WTC11 (cell line): ENCODE data around the gene ZNF496. TPM values are rescaled to one million over a fixed set of nuclear protein-coding genes. Genes with fewer than 3 reads are reported as not detected.
"Not testable (repeated sequence)": the region's sequence is repeated elsewhere in the genome, so short reads cannot be mapped to it uniquely, and the experiment has no call there.

ENCODE experiments used
- ATAC-seq: fragments of 200-7000 bp; cut with Tn5 transposase; 2 replicates; pipeline ENCODE4 v1.10.0; 2021; ENCODE audit warnings: mild to moderate bottlenecking, moderate library complexity
- CTCF ChIA-PET: fragments of 300-600 bp; sonication (Branson Sonifier 250); formaldehyde crosslinking; loops from one replicate; lab custom pipeline; 2021; ENCODE audit warnings: antibody characterized with exemption; lab: Charles Lee
- POLR2A ChIA-PET: fragments of 350-600 bp; sonication (Branson Sonifier 250); formaldehyde crosslinking; loops from one replicate; lab custom pipeline; 2021; ENCODE audit warnings: antibody characterized with exemption; lab: Charles Lee
- DNase-seq: peaks from one replicate; pipeline ENCODE4 v3.0.0; 2021; ENCODE audit warnings: low spot score
- H3K27ac Mint-ChIP-seq: 2 replicates; pipeline ENCODE4 v1.8.0; 2021; ENCODE audit warnings: mixed read lengths
- H3K27me3 Mint-ChIP-seq: 2 replicates; pipeline ENCODE4 v1.8.0; 2021; ENCODE audit warnings: low read depth, mild to moderate bottlenecking, moderate library complexity, mixed read lengths
- H3K36me3 Mint-ChIP-seq: 2 replicates; pipeline ENCODE4 v1.8.0; 2021; ENCODE audit warnings: mixed read lengths
- H3K4me1 Mint-ChIP-seq: 2 replicates; pipeline ENCODE4 v1.8.0; 2022; ENCODE audit warnings: mixed read lengths
- H3K4me3 Mint-ChIP-seq: 2 replicates; pipeline ENCODE4 v1.8.0; 2021; ENCODE audit warnings: mild to moderate bottlenecking, moderate library complexity, mixed read lengths
- H3K9me3 Mint-ChIP-seq: 2 replicates; pipeline ENCODE4 v1.8.0; 2021; ENCODE audit warnings: mixed read lengths
- CBFB ChIP-seq: sonication (generic); formaldehyde crosslinking; IDR thresholded peaks from 2 replicates; pipeline ENCODE4 v1.8.1; 2022; ENCODE audit warnings: mild to moderate bottlenecking, low read depth, missing genetic modification reagents
- EMX1 ChIP-seq: fragments of 250-450 bp; sonication (Bioruptor Pico); IDR thresholded peaks from 2 replicates; pipeline ENCODE4 v1.8.0; 2021; ENCODE audit warnings: mild to moderate bottlenecking
- MYBL2 ChIP-seq: sonication (generic); formaldehyde crosslinking; IDR thresholded peaks from 2 replicates; pipeline ENCODE4 v1.8.1; 2023; ENCODE audit warnings: mild to moderate bottlenecking, moderate library complexity, missing genetic modification reagents
- SOX15 ChIP-seq: fragments of 250-450 bp; sonication (Bioruptor Pico); IDR thresholded peaks from 2 replicates; pipeline ENCODE4 v1.9.0; 2021; ENCODE audit warnings: mild to moderate bottlenecking
- TCF7 ChIP-seq: sonication (generic); formaldehyde crosslinking; IDR thresholded peaks from 2 replicates; pipeline ENCODE4 v1.8.0; 2022; ENCODE audit warnings: mild to moderate bottlenecking, low read depth, missing genetic modification reagents, moderate library complexity
- ZBTB21 ChIP-seq: sonication (generic); formaldehyde crosslinking; IDR thresholded peaks from 2 replicates; pipeline ENCODE4 v1.8.1; 2023; ENCODE audit warnings: mild to moderate bottlenecking, missing genetic modification reagents, borderline replicate concordance
- ZNF671 ChIP-seq: fragments of 250-450 bp; sonication (Bioruptor Pico); IDR thresholded peaks from 2 replicates; pipeline ENCODE4 v1.8.0; 2021; ENCODE audit warnings: mild to moderate bottlenecking
- total RNA-seq: library from RNA; stranded (reverse); gene quantifications from 3 replicates; pipeline ENCODE4 v1.2.3, GENCODE V29; 2021
- TF ChIP-seq, protein P1 (sequence below): sonication (generic); formaldehyde crosslinking; IDR thresholded peaks from 2 replicates; pipeline ENCODE4 v1.8.0; 2022; ENCODE audit warnings: missing genetic modification reagents
- TF ChIP-seq, protein P2 (sequence below): fragments of 250-450 bp; sonication (Bioruptor Pico); IDR thresholded peaks from 2 replicates; pipeline ENCODE4 v1.8.0; 2021; ENCODE audit warnings: mild to moderate bottlenecking
- TF ChIP-seq, protein P3 (sequence below): sonication (generic); formaldehyde crosslinking; IDR thresholded peaks from 2 replicates; pipeline ENCODE4 v1.8.1; 2022; ENCODE audit warnings: mild to moderate bottlenecking, moderate library complexity, missing genetic modification reagents
- TF ChIP-seq, protein P4 (sequence below): sonication (generic); formaldehyde crosslinking; IDR thresholded peaks from 2 replicates; pipeline ENCODE4 v1.8.0; 2023; ENCODE audit warnings: mild to moderate bottlenecking, missing genetic modification reagents
- TF ChIP-seq, protein P5 (sequence below): sonication (generic); formaldehyde crosslinking; IDR thresholded peaks from 2 replicates; pipeline ENCODE4 v1.8.1; 2023; ENCODE audit warnings: mild to moderate bottlenecking, moderate library complexity, missing genetic modification reagents
- TF ChIP-seq, protein P6 (sequence below): sonication (generic); formaldehyde crosslinking; IDR thresholded peaks from 2 replicates; pipeline ENCODE4 v1.8.1; 2023; ENCODE audit warnings: mild to moderate bottlenecking, missing genetic modification reagents, moderate library complexity
- TF ChIP-seq, protein P7 (sequence below): fragments of 250-450 bp; sonication (Bioruptor Pico); IDR thresholded peaks from 2 replicates; pipeline ENCODE4 v1.9.0; 2021; ENCODE audit warnings: moderate library complexity, mild to moderate bottlenecking, inconsistent platforms, borderline replicate concordance
- TF ChIP-seq, protein P8 (sequence below): sonication (generic); formaldehyde crosslinking; conservative IDR thresholded peaks from 2 replicates; pipeline ENCODE4 v1.8.1; 2022; ENCODE audit warnings: mild to moderate bottlenecking, missing genetic modification reagents
- TF ChIP-seq, protein P9 (sequence below): sonication (generic); formaldehyde crosslinking; IDR thresholded peaks from 2 replicates; pipeline ENCODE4 v1.8.1; 2022; ENCODE audit warnings: low read depth, mild to moderate bottlenecking, moderate library complexity, missing genetic modification reagents, borderline replicate concordance
- TF ChIP-seq, protein P10 (sequence below): fragments of 250-450 bp; sonication (Bioruptor Pico); IDR thresholded peaks from 2 replicates; pipeline ENCODE4 v1.9.0; 2021; ENCODE audit warnings: mild to moderate bottlenecking

The ZNF496 gene
- total RNA-seq, 1 experiment from 2014 or later, result 88.3 TPM

DNA sequence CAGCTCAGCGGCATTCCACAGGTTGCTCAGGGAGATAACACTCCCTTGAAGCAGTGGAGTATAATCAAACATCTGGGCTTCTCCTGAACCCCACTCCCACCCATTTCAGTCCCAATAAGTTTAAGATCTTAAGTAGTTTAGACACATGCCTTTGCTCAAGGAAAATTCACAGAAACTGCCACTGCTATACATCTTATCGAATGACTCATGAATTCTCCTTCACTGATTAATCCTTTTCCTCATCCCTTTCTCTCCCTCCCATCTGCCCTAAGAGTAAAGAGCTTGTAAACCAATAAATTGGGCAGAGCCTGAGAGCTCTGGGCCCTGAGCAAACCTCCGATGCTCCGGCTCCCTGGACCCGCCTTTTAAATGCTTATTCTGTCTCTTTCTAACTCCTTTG is 65.6 kb downstream of the ZNF496 start:
- Mint-ChIP-seq H3K27ac (no peak overlapping the region), H3K4me3 (no peak overlapping the region), H3K27me3 (peaks cover 6% of the 10 kb centered on the region; the same call in 1 of the 2 replicates), H3K9me3 (peaks cover 34% of the 10 kb centered on the region), H3K4me1 (no peaks in the 10 kb centered on the region), H3K36me3 (peaks cover 15% of the 10 kb centered on the region)
- POLR2A ChIA-PET, result no interaction called here
- CTCF ChIA-PET, result no interaction called here
- no peak for ATAC-seq
- DNase-seq, result no peak
- TF ChIP-seq, protein P1, sequence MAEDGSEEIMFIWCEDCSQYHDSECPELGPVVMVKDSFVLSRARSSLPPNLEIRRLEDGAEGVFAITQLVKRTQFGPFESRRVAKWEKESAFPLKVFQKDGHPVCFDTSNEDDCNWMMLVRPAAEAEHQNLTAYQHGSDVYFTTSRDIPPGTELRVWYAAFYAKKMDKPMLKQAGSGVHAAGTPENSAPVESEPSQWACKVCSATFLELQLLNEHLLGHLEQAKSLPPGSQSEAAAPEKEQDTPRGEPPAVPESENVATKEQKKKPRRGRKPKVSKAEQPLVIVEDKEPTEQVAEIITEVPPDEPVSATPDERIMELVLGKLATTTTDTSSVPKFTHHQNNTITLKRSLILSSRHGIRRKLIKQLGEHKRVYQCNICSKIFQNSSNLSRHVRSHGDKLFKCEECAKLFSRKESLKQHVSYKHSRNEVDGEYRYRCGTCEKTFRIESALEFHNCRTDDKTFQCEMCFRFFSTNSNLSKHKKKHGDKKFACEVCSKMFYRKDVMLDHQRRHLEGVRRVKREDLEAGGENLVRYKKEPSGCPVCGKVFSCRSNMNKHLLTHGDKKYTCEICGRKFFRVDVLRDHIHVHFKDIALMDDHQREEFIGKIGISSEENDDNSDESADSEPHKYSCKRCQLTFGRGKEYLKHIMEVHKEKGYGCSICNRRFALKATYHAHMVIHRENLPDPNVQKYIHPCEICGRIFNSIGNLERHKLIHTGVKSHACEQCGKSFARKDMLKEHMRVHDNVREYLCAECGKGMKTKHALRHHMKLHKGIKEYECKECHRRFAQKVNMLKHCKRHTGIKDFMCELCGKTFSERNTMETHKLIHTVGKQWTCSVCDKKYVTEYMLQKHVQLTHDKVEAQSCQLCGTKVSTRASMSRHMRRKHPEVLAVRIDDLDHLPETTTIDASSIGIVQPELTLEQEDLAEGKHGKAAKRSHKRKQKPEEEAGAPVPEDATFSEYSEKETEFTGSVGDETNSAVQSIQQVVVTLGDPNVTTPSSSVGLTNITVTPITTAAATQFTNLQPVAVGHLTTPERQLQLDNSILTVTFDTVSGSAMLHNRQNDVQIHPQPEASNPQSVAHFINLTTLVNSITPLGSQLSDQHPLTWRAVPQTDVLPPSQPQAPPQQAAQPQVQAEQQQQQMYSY (CRISPR knock-in tag), result no peak
- TF ChIP-seq MYBL2 (CRISPR knock-in tag) (no peak), ZNF671 (no peak)
- TF ChIP-seq, protein P2, sequence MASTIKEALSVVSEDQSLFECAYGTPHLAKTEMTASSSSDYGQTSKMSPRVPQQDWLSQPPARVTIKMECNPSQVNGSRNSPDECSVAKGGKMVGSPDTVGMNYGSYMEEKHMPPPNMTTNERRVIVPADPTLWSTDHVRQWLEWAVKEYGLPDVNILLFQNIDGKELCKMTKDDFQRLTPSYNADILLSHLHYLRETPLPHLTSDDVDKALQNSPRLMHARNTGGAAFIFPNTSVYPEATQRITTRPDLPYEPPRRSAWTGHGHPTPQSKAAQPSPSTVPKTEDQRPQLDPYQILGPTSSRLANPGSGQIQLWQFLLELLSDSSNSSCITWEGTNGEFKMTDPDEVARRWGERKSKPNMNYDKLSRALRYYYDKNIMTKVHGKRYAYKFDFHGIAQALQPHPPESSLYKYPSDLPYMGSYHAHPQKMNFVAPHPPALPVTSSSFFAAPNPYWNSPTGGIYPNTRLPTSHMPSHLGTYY (CRISPR knock-in tag), result no peak
- TF ChIP-seq, protein P3, sequence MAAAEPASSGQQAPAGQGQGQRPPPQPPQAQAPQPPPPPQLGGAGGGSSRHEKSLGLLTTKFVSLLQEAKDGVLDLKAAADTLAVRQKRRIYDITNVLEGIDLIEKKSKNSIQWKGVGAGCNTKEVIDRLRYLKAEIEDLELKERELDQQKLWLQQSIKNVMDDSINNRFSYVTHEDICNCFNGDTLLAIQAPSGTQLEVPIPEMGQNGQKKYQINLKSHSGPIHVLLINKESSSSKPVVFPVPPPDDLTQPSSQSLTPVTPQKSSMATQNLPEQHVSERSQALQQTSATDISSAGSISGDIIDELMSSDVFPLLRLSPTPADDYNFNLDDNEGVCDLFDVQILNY (CRISPR knock-in tag), result no peak
- TF ChIP-seq, protein P4, sequence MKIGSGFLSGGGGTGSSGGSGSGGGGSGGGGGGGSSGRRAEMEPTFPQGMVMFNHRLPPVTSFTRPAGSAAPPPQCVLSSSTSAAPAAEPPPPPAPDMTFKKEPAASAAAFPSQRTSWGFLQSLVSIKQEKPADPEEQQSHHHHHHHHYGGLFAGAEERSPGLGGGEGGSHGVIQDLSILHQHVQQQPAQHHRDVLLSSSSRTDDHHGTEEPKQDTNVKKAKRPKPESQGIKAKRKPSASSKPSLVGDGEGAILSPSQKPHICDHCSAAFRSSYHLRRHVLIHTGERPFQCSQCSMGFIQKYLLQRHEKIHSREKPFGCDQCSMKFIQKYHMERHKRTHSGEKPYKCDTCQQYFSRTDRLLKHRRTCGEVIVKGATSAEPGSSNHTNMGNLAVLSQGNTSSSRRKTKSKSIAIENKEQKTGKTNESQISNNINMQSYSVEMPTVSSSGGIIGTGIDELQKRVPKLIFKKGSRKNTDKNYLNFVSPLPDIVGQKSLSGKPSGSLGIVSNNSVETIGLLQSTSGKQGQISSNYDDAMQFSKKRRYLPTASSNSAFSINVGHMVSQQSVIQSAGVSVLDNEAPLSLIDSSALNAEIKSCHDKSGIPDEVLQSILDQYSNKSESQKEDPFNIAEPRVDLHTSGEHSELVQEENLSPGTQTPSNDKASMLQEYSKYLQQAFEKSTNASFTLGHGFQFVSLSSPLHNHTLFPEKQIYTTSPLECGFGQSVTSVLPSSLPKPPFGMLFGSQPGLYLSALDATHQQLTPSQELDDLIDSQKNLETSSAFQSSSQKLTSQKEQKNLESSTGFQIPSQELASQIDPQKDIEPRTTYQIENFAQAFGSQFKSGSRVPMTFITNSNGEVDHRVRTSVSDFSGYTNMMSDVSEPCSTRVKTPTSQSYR, result no peak
- TF ChIP-seq, protein P5, sequence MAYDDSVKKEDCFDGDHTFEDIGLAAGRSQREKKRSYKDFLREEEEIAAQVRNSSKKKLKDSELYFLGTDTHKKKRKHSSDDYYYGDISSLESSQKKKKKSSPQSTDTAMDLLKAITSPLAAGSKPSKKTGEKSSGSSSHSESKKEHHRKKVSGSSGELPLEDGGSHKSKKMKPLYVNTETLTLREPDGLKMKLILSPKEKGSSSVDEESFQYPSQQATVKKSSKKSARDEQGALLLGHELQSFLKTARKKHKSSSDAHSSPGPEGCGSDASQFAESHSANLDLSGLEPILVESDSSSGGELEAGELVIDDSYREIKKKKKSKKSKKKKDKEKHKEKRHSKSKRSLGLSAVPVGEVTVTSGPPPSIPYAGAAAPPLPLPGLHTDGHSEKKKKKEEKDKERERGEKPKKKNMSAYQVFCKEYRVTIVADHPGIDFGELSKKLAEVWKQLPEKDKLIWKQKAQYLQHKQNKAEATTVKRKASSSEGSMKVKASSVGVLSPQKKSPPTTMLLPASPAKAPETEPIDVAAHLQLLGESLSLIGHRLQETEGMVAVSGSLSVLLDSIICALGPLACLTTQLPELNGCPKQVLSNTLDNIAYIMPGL (CRISPR knock-in tag), result no peak
- TF ChIP-seq, protein P6, sequence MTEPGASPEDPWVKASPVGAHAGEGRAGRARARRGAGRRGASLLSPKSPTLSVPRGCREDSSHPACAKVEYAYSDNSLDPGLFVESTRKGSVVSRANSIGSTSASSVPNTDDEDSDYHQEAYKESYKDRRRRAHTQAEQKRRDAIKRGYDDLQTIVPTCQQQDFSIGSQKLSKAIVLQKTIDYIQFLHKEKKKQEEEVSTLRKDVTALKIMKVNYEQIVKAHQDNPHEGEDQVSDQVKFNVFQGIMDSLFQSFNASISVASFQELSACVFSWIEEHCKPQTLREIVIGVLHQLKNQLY (CRISPR knock-in tag), result no peak

DNA sequence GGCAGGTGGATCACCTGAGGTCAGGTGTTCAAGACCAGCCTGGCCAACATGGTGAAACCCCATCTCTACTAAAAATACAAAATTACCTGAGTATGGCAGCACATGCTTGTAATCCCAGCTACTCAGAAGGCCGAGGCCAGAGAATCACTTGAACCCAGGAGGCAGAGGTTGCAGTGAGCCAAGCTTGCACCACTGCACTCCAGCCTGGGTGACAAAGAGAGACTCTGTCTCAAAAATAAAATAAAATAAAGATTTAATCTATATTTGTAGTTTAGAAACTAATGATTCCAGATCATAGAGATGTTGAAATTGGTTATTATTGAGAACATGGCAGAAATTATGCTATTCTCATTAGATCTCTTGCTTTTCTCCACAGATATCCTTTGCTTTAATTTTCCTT is 75.9 kb downstream of the ZNF496 start, which contains the start of gene VN1R5:
Gene VN1R5, plus strand, starts transcription at position 301 of the 400 bp plus-strand sequence.
- H3K36me3 Mint-ChIP-seq, DNase-seq, H3K4me3 Mint-ChIP-seq, H3K27me3 Mint-ChIP-seq, ATAC-seq, H3K27ac Mint-ChIP-seq, CTCF ChIA-PET, H3K4me1 Mint-ChIP-seq: not testable (repeated sequence)
- H3K9me3 Mint-ChIP-seq, result peaks cover 21% of the 10 kb centered on the region
- POLR2A ChIA-PET, result interaction anchor here (0.6 kb wide), 1 partner anchor 167 kb away, joined by 3 read pairs; no protein-coding TSS in a partner anchor

DNA sequence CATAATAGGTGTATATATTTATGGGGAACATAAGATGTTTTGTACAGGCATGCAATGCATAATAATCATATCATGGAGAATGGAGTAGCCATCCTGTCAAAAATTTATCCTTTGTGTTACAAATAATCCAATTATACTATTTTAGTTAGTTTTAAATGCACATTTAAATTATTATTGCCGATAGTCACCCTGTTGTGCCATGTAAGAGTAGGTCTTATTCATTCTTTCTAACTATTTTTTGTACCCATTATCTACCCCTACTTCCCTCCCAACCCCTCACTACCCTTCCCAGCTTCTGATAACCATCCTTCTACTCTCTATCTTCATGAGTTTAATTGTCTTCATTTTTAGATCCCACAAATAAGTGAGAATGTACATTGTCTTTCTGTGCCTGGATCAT is 84.1 kb downstream of the ZNF496 start:
- ChIA-PET POLR2A (no interaction called here), CTCF (no interaction called here)
- Mint-ChIP-seq H3K27me3 (no peaks in the 10 kb centered on the region; the same call in 1 of the 2 replicates), H3K27ac (no peak overlapping the region), H3K4me3 (no peak overlapping the region), H3K36me3 (peaks cover 2% of the 10 kb centered on the region; the same call in 1 of the 2 replicates), H3K9me3 (peaks cover 23% of the 10 kb centered on the region), H3K4me1 (no peaks in the 10 kb centered on the region)
- no peak for DNase-seq
- ATAC-seq, result no peak
- TF ChIP-seq, protein P7, sequence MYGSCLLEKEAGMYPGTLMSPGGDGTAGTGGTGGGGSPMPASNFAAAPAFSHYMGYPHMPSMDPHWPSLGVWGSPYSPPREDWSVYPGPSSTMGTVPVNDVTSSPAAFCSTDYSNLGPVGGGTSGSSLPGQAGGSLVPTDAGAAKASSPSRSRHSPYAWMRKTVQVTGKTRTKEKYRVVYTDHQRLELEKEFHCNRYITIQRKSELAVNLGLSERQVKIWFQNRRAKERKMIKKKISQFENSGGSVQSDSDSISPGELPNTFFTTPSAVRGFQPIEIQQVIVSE (CRISPR knock-in tag), result no peak
- TF ChIP-seq, protein P8, sequence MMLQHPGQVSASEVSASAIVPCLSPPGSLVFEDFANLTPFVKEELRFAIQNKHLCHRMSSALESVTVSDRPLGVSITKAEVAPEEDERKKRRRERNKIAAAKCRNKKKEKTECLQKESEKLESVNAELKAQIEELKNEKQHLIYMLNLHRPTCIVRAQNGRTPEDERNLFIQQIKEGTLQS, result no peak
- TF ChIP-seq CBFB, result no peak
- TF ChIP-seq SOX15 (CRISPR knock-in tag), result no peak
- no peak for TF ChIP-seq TCF7 (CRISPR knock-in tag)
- TF ChIP-seq MYBL2 (CRISPR knock-in tag), result no peak
- TF ChIP-seq, protein P9, sequence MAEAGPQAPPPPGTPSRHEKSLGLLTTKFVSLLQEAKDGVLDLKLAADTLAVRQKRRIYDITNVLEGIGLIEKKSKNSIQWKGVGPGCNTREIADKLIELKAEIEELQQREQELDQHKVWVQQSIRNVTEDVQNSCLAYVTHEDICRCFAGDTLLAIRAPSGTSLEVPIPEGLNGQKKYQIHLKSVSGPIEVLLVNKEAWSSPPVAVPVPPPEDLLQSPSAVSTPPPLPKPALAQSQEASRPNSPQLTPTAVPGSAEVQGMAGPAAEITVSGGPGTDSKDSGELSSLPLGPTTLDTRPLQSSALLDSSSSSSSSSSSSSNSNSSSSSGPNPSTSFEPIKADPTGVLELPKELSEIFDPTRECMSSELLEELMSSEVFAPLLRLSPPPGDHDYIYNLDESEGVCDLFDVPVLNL (CRISPR knock-in tag), result no peak
- no peak for TF ChIP-seq EMX1 (CRISPR knock-in tag)
- TF ChIP-seq, protein P10, sequence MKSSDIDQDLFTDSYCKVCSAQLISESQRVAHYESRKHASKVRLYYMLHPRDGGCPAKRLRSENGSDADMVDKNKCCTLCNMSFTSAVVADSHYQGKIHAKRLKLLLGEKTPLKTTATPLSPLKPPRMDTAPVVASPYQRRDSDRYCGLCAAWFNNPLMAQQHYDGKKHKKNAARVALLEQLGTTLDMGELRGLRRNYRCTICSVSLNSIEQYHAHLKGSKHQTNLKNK (CRISPR knock-in tag), result no peak
- no peak for TF ChIP-seq ZBTB21 (CRISPR knock-in tag)
